ENCODE data around the gene PNKD.

GRCh38 chr2:218368621-218369153 is 98.4 kb downstream of the PNKD start:
- TF ChIP-seq CTCF (conservative IDR thresholded peaks at IDR 0.05), result no peak
- no peak for TF ChIP-seq ZFX (IDR thresholded peaks at IDR 0.05)

Data from C4-2B (cell line).